GM21381 (cell line): Measurements from ENCODE around the gene CRY2.
A peak's percentile ranks its signal among the peaks of the same experiment; 100 is the strongest.
"Not testable (repeated sequence)": the region's sequence is repeated elsewhere in the genome, so short reads cannot be mapped to it uniquely, and the experiment has no call there.

Experiments
- ATAC-seq: cut with Tn5 transposase; IDR thresholded peaks from one replicate; pipeline ENCODE4 v1.9.1; 2021; ENCODE audit warnings: mild to moderate bottlenecking, moderate library complexity; ENCODE audit not compliant: unreplicated experiment

Gene CRY2

DNA sequence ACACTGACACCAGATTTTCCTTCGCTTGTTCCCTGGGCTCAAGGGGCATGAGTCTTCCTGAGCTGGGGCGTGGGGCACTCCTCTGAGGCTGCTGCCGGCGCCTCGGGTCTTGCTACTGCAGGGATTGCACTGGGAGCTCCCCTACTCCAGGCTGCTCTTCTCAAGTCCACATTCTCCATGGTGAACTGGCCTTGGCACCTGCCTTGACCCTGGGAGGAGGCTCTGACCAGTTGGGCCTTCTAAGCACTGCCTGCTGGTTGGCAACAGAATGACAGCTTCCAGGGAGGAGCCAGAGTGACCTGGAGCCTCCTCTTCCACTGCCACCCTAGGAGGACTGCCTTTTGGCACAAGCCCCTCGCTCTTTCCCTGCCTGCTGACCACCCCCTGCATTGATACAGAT lies 50.3 kb downstream of the CRY2 start:
- ATAC-seq = no peak

DNA sequence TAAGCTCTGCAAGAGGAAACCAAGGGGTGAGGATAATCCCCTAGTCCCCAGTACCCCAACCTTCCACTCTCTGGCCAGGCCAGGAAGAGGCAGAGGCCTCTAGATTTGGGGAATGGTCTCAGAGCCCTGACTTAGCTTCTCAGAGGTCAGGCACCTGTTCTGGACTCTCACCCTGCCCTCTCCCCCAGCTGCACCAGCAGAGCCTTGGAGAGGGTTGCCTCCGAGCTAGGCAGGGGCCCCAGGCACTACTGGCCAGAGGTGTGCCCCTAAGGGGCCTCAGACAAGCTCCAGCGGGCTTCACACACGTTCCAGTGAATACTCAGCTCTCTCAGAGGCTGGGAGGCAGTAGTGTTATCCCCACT lies 51.8 kb downstream of the CRY2 start:
- no peak for ATAC-seq

DNA sequence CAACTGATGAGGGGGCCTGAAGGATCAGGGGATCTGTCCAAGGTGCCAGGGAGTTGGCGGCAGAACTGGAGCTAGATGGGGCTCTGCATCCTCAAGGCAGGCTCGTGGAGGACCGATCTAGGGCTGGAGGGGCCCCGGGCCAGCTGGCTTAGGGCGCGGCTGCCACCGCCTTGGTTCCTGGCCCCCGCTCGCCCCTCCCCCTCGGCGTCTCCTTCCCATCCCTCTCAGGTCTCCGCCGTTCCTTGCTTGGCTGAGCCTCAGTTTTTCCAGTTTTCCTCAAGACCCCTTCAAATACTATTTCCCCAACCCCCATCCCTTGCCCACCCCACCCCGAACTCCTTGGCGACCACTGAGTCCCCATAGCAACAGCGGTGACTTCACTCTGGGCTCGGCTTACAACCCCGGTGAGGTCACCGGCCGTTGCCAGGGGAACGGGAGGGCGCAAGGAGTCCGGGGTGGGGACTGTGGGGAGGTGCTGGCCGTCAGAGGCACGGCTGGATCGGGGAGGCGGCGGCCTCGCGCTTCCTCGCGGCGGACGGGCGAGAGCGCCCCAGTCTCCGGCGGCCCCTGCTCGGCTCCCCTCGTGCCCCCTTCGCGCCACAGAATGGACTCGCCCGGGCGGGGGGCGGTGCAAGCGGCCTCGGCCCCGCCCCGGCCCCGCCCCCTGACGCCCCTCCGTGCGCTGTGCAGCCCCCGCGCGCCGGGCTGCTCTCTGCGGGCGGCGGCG lies 52.3 kb downstream of the CRY2 start:
- peak; percentile 60 for ATAC-seq

- ATAC-seq = peak; percentile 25
Measured at GRCh38 chr11:45900175-45900800, 53.0 kb downstream of the CRY2 start.

- no peak for ATAC-seq
Measured at GRCh38 chr11:45900916-45901617, 53.8 kb downstream of the CRY2 start.

GRCh38 chr11:45901626-45902025 lies 54.4 kb downstream of the CRY2 start:
- ATAC-seq = no peak

- ATAC-seq = no peak
Measured at GRCh38 chr11:45902452-45903380, 55.4 kb downstream of the CRY2 start.

- ATAC-seq = no peak
Measured at GRCh38 chr11:45904309-45904915, 57.1 kb downstream of the CRY2 start.

- no peak for ATAC-seq
Measured at GRCh38 chr11:45905095-45905494, 57.8 kb downstream of the CRY2 start.

DNA sequence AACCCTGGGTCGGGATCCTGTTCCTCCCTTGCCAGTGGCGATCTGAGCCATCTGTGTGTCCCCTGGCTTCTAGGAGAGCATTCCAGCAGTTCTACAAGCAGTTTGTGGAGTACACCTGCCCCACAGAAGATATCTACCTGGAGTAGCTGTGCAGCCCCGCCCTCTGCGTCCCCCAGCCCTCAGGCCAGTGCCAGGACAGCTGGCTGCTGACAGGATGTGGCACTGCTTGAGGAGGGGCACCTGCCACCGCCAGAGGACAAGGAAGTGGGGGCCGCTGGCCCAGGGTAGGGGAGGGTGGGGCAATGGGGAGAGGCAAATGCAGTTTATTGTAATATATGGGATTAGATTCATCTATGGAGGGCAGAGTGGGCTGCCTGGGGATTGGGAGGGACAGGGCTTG lies 58.3 kb downstream of the CRY2 start:
- ATAC-seq = not testable (repeated sequence)

DNA sequence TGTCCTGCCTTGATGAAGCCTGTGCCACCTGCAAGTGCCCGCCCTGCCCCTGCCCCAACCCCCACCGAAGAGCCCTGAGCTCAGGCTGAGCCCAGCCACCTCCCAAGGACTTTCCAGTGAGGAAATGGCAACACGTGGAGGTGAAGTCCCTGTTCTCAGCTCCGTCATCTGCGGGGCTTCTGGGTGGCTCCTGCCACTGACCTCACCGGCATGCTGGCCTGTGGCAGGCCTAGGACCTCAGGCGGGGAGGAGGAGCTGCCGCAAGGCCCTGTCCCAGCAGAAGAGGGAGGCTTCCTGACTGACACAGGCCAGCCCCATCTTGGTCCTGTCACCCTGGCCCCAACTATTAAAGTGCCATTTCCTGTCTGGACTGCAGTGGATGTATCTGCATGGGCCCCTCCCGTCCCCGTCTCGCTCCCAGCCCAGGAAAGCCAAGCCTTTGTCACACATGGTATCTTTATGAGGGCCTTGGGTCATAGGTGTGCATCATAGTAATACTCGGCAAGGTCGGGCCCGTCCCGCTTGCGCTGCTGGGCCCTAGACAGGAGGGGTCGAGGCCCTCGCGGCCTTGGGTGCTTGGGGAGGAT lies 58.9 kb downstream of the CRY2 start:
- ATAC-seq = no peak

- no peak for ATAC-seq
Measured at GRCh38 chr11:45906965-45907611, 59.8 kb downstream of the CRY2 start, which contains the start of gene FREY1. FREY1 (minus strand) TSS chr11:45907271; CDS start chr11:45907245, 26 bp downstream.

DNA sequence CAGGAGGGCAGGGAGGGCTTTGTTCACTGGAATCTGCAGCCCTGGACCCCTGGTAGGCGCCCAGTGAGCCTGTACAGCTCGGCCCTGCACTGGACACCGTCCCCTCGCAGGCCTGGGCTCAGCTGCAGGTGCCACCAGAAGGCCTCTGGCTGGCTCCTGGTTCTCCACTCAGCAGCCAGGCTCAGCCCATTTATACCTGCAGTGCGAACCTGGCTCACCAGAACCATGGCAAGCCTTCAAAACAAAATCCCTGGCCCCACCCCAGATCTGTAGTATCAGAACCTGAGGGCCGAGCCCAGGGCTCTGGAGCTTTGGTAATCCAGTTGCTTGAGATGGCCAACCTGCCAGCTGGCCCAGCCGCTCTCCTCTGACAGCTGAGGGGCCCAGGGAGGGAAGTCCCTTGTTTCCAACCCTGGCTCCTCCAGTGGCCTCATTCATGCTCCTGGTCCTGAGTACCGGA lies 60.7 kb downstream of the CRY2 start:
- ATAC-seq = no peak

DNA sequence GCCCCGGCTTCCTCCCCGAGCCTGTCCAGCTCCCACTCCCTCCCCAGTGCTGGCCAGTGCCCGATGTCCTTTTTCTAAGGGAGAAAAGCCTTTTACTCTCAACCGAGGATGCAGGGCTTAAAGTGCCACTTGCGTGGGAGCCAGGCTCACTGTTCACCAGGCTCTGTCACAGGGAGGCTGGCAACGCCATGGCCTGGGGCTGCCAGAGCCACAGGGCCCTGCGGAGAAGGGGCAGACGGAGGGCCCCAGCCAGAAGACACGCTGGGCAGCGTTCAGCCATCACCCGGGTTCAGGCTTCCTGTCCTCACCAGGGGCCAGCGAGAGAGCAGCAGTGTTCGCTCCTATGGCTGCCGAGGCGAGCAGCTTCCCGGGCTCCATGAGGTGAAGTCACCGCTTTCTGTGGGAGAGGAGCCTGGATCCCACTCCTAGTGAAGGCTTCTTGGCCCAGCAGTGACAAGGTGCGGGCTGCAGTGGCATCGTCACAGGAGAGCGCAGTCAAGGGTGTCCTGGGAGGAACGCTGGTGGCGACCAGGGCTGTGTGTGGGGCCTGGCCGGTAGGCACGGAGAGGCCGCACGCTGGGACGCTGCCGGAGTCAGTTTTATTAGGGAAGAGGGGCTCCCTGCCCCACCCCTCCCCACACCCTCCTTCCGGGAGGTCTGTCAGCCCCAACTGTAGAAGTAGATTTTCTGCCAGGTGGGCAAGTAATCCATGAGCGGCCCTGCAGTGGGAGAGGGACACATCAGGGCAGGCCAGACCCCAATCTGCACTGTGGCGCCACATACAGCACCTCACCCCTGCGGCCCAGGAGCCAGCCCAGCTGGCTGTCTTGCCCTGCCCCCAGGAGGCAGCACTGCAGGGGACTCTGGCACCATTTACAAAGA lies 62.6 kb downstream of the CRY2 start:
- no peak for ATAC-seq

- ATAC-seq = no peak
Measured at GRCh38 chr11:45910623-45911022, 63.3 kb downstream of the CRY2 start.

- ATAC-seq = no peak
Measured at GRCh38 chr11:45913514-45913913, 66.2 kb downstream of the CRY2 start.

DNA sequence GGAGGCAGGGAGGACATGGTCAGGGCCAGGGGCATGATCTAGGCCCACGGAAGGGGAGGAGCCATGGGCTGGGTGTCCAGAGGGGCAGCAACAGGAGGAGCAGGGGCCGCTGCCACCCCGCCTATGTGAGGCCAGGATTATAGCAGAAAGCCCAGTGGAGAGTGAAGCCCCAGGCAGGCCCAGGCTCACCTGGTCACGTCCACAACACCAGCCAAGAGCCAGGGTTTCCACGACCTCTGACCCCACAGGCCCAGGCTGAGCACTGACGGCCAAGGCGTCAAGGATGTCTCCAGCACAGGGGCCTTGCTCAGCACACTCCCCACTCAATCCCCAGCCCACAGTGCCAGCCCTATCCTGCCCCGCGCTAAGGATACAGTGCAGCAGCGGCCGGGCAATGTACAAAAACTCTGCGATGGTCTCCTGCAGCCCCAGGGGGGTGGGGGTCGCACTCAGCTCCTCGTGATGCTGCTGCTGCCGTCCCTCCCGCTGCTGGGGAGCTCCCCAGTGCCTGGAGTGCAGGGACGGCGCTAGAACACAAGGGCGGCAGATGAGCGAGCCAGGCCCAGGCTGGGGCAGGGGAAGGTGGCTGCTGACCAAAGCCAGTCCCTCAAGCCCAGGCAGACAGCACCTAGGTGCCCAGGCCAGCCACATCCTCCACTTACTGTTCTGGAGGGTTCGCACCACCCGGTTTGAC lies 66.8 kb downstream of the CRY2 start:
- no peak for ATAC-seq

- ATAC-seq = no peak
Measured at GRCh38 chr11:45915446-45915845, 68.2 kb downstream of the CRY2 start.
